Measurements from ENCODE around the gene OR10H4.
"Not testable (repeated sequence)": the region's sequence is repeated elsewhere in the genome, so short reads cannot be mapped to it uniquely, and the experiment has no call there.

Gene OR10H4

DNA sequence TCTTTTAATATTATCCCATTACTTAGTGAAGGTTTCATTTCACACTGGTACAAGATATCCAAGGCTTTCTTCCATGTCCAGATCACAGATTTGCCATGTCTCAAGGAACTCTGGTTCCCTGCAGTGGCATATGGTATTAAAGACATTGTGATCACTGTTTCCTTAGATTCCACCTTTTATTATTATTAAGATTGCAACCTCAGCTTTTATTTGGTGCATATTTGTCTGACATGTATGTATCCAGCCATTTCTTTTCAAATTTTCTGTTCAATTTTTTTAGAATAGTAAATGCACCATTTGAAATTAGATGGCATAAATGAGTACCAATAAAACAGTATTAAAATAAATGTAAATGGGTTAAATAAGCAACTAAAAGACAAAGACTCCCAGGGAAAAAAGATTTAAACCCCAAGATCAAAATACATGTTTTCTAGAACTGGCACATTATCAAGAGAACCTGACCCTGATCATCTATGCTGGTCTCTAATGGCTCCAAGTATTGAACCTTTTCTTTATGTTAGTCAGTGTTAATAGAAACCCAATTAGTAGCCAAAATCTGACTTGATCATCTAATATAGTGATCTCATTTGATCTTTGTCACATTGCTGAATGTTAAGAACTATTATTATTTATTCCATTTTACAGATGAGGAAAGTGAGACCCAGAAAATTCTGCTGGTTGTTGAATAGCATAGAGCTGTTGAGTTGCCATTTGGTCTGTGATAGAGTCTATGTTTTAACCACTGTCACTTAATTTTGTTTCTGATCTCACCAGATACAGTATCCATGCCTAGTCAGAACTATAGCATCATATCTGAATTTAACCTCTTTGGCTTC lies at the start of gene OR10H4:
Gene OR10H4, plus strand, starts transcription at position 786 of the 836 bp plus-strand sequence. Its CDS starts 0 bp downstream, at position 786.
- no peak for DNase-seq (ENCODE audit: low read depth)

- DNase-seq (ENCODE audit: low read depth) = not testable (repeated sequence)
Observed at GRCh38 chr19:15899561-15899960, 49.2 kb upstream of the OR10H4 start.

DNA sequence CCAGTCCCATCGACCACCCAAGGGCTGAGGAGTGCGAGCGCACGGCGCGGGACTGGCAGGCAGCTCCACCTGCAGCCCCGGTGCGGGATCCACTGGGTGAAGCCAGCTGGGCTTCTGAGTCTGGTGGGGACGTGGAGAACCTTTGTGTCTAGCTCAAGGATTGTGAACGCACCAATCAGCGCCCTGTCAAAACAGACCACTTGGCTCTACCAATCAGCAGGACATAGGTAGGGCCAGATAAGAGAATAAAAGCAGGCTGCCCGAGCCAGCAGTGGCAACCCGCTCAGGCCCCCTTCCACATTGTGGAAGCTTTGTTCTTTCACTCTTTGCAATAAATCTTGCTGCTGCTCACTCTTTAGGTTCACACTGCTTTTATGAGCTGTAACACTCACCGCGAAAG lies 48.8 kb upstream of the OR10H4 start:
- not testable (repeated sequence) for DNase-seq (ENCODE audit: low read depth)

DNA sequence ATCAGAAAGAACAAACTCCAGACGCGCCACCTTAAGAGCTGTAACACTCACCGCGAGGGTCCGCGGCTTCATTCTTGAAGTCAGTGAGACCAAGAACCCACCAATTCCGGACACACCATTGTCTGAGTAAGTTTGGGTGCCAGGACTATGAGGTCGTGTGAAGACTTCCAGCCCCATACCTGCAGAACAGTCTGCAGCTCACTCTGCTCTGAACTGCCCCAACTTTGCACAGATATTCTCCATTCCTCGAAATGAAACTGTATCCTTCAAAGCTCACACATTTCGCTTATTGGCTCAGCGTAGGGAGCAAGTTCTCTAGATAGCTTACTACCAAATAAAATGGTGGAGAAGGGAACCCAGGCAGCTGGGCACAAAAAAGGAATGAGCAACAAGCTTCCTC lies 48.3 kb upstream of the OR10H4 start:
- no peak for DNase-seq (ENCODE audit: low read depth)

- DNase-seq (ENCODE audit: low read depth) = no peak
Observed at GRCh38 chr19:15902254-15902653, 46.6 kb upstream of the OR10H4 start.

- not testable (repeated sequence) for DNase-seq (ENCODE audit: low read depth)
Observed at GRCh38 chr19:15902898-15903297, 45.9 kb upstream of the OR10H4 start.

DNA sequence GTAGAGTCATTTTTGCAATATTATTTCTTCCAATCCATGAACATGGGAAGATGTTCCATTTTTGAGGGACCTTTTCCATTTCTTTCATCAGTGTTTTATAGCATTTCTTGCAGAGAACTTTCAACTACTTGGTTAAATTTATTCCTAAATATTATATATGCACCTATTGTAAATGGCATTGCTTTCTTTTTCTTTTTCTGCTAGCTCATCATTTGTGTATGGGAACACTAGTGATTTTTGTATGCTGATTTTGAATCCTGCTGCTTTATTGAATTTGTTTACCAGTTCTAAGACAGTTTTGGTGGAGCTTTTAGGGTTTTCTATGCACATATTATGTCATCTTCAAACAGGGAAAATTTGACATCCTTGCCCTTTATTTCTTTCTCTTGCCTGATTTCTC lies 43.8 kb upstream of the OR10H4 start:
- no peak for DNase-seq (ENCODE audit: low read depth)

GRCh38 chr19:15911599-15912235 lies 37.1 kb upstream of the OR10H4 start:
- DNase-seq (ENCODE audit: low read depth) = no peak

DNA sequence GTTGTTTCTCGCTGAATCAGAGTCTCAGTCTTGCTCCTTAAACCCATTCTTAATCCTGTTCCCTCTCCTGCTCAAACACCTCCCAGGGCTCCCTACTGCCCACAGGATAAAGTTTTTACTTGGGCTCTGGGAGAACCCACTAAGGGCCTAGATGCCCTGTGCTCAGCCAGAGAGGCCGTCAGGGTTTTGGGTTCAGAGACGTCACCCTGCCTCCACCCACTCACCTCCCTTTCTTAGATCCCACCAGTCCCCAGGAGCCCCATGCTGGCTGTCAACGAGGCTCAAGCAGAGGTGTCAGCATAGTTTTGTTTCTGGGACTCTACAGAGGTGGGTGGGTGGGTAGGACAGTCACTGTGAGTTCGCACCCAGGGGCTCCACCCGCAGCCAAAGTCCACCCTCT lies 35.4 kb upstream of the OR10H4 start:
- DNase-seq (ENCODE audit: low read depth) = no peak

GRCh38 chr19:15913830-15914229 lies 35.0 kb upstream of the OR10H4 start:
- no peak for DNase-seq (ENCODE audit: low read depth)

GRCh38 chr19:15915109-15915508 lies 33.7 kb upstream of the OR10H4 start:
- DNase-seq (ENCODE audit: low read depth) = no peak

- DNase-seq (ENCODE audit: low read depth) = no peak
Observed at GRCh38 chr19:15919243-15919642, 29.6 kb upstream of the OR10H4 start.

GRCh38 chr19:15922021-15922420 lies 26.8 kb upstream of the OR10H4 start:
- no peak for DNase-seq (ENCODE audit: low read depth)

GRCh38 chr19:15923702-15924101 lies 25.1 kb upstream of the OR10H4 start:
- DNase-seq (ENCODE audit: low read depth) = no peak

DNA sequence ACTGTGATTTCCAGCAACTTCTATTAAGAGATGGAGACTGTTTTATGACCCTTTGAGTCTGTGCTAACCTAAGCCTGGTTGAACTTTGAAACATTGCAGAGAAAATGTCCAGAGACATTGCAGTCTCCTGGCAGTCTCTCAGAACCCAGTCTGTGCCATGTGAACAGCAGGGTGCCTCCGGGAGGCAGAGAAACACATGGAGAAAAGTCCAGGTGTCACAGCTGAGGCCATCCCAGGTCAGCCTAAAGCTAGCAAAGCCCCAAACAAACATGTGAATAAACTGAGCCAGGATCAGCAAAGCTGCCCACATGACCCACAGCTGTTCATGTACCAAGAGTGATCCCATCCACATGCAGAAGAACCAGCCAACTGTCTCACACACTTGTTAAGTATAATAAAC lies 22.3 kb upstream of the OR10H4 start:
- DNase-seq (ENCODE audit: low read depth) = no peak

DNA sequence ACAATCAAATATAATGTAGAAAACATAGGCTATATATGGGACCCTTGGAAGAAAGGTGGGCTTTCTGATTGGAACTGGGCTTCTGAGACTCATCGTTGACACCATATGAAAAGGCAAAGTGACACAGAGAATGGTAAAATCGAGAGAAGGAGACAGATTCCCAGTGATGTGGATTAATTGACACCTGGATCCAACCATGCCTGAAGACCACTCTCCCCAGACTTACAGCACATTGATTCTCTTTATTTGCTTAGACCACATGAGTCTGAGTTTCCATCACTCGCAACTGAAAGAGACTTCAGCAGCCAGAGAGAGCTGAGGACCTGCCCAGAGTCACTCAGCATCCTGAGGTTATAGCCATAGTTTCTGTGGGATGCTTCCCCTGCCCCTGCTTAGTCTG lies 20.5 kb upstream of the OR10H4 start:
- no peak for DNase-seq (ENCODE audit: low read depth)

DNA sequence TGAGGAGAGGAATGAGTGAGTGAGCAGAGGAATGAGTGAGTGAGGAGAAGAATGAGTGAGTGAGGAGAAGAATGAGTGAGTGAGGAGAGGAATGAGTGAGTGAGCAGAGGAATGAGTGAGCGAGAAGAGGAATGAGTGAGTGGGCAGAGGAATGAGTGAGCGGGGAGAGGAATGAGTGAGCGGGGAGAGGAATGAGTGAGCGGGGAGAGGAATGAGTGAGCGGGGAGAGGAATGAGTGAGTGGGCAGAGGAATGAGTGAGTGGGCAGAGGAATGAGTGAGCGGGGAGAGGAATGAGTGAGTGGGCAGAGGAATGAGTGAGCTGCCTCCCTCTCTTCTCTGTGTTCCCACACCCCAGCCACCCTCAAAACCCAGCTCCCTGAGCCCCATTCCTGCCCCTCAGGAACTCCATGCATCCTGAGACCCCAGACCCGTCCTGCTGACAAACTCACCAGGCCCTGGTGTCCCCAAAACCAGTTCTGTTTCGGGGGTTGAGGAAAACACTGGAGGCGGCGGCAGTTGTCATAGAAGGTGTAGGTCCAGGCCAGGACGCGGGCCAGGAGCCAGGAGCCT lies 15.0 kb upstream of the OR10H4 start:
- DNase-seq (ENCODE audit: low read depth) = not testable (repeated sequence)

- DNase-seq (ENCODE audit: low read depth) = no peak
Observed at GRCh38 chr19:15934332-15935078, 14.3 kb upstream of the OR10H4 start, which contains the start of gene CYP4F11. TSS of gene CYP4F11 (minus strand) at chr19:15934529. CDS start at chr19:15934408, 121 bp downstream.

DNA sequence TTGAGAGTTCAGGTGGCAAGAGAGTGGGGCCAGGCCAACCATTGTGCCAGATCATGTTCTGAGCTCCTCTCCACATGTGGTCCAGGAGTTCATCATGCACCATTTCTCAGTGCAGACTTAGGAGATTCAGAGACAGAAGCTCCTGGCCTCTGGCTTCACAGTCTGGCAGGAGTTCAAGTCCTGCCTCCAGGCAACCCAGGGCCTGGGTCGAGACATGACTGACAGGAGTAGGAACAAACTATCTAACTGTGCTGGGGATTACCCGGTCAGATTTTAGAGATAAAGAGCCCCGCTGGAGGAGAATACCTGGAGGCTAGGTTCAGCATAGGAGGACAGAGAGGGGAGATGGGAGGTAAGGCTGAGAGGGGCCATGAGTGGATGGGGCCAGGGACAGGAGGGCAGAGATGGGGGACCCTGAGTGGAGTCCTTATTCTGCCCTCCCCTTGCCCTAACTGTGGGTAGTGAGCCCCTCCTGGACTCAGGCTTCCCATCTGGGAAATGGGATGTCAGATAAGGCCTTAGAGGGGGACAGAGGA lies 13.6 kb upstream of the OR10H4 start:
- DNase-seq (ENCODE audit: low read depth) = no peak

GRCh38 chr19:15936173-15936572 lies 12.6 kb upstream of the OR10H4 start:
- DNase-seq (ENCODE audit: low read depth) = no peak

GRCh38 chr19:15936950-15937349 lies 11.9 kb upstream of the OR10H4 start:
- no peak for DNase-seq (ENCODE audit: low read depth)

DNA sequence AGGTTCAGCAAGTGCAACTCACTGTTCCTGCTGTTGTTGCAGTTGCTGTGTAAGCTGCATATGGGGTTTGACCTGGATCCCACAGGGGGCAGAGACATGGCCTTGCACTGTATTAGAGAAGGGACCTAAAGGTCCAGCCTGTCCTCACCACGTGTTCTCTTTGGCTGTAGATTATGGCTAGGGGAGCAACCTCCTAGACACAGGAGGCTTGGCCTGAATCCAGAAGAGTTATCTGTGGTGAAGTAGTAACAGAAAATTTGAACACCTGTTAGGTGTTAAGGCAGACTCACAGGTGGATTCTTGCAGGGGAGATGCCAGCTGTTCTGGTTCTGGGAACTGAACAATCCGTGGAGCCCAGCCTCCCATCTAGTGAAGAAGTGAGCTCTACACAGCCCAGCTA lies 11.0 kb upstream of the OR10H4 start:
- DNase-seq (ENCODE audit: low read depth) = no peak

Measured in activated T-cell treated with anti-CD3 and anti-CD28 coated beads for 1 hour (primary cell).